GM21515 (cell line): Measurements from ENCODE around the gene UBL7.

ENCODE experiments used
- ATAC-seq: cut with Tn5 transposase; IDR thresholded peaks from one replicate; pipeline ENCODE4 v1.9.1; 2021; ENCODE audit not compliant: unreplicated experiment

Gene UBL7

DNA sequence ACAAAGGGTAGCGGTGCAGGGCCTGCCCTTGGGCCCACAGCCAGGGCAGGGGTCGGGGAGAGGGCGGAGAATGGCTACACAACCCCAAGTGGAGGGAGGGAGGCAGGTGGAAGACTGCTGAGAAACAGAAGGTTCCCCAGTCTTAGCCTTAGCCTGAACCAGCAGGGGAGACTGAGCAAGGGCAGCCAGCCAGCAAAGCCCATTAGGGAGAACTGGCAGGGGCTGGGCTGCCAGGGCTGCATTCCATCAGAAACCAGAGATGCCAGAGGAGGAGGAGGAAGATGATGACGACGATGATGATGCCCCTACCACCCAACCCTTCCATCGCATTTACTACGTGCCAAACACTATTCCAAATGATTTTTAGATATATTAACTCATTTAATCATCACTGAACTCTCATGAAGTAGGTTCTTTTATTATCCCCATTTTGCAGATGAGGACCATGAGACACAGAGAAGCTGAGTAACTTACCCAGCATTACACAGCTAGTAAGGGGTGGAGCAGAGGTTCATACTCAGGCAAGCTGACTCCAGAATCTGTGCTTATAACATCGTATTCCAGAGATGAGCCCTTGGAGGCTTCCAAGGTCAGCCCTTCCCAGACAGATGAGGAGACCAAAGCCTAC, 35.9 kb downstream of the UBL7 start:
- no peak for ATAC-seq

DNA sequence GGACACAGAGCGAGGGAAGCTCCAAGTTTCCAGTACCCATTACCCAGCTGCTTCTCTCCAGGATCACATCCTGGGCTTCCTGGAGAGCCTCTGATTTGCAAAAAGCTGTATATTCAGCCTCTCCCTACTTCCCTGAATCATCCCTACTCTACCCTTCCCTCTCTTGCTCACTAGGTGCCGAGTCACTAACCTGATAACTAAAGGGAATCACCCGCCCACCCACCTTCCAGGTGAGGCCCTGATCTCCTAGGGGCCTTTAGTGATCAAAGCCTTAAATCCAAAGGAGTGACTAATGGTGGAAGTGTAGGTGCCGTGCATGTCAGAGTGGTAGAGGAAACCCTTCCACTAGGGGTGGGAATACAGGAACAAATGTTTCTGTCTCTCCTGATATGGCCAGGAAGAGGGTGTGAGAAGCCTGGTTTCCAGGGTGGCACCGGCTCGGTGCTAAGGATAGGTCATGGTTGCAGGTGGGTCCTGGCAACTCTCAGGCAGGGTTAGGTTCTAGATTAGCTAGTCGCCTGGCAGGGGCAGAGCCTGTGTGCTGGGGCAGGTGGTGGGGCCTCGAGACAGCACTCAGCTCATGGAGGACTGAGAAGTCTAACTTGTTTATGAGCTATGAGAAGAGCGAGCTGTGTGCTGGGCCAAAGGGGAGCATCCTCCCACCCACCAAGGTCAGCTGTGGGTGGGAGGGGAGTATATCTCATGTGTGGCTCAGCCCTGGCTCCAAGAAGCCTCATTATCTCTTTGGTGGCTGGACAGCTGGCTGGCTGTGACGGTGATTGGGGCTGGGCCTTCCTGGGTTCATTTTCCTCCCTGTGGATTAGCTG, 37.3 kb downstream of the UBL7 start:
- no peak for ATAC-seq

GRCh38 chr15:74422652-74423430, 38.1 kb downstream of the UBL7 start:
- no peak for ATAC-seq

GRCh38 chr15:74422265-74422651, 38.7 kb downstream of the UBL7 start:
- ATAC-seq: no peak

DNA sequence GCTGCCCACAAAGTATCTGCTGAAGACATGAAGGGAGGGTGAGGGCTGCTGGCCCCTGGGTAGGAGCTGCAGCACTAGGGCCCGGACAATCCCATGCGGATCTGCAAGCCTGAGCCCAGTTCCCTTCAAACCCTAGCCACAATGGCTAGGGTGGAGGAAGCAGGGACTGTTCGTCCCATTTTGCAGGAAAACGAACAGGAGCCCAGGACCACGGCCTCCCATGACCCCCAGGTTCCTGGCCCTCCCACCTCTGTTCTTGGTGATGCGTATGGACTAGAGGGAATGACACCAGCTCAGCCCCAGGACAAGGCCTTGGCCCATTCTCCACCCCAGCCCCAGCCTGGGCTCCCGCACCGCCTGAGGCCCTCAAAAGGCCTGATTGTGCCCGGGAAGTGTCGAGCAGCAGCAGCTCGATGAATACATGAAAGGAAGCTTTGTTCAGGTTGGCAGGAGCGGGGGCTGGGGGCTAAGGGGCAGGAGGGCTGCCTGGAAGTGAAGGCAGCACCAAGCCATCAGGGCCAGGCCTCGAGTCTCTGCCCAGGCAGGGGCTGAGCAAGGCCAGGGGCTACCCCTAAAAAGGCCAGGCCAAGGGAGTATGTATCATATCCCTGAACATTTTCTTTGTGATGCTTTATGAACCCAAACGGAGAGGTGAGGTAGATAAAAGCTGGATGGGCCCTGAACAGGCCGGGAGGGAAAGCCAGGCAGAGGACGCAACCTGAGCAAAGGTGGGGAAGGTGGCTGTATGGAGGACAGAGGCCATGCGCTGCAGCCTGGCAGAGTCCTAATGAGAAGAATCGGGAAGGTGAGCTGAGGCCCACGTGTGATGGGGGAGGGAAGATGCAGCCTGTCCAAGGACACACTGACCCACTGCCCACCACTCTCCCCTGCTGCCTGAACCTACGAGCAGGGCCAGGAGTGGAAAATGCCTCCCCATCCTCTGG, 39.4 kb downstream of the UBL7 start:
- no peak for ATAC-seq

DNA sequence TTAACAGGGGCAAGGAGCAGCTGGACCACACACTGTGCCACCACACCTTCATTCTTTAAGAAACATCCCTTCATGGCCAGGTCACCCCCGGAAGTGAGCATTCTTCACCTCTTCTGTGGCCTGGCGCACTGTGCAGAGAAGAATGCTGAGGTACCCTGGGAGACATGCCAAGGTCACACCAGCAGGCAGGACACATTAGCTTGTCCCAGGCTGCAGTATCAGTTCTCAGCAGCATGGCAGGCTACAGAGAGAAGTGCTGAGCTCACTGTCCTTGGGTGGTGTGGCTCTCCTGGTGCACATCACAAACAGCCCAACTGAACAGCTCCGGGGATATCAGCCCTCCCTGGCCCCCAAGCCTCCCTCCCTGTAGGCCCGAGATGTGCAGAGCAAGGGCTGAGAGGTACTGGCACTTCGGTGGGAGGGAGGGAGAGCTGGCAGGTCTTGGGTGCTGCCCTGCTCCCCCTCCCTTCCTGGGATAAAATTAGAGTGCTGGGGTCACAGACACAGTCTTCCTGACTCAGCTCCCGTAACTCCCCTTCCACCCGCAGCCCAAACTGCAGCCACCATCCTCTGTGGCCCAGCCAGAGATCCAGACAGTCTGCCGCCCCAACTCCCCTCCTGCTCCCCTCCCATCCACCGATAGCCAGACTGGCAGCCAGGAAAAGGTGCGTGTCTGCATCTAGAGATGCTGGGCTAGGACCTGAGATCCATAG, 40.6 kb downstream of the UBL7 start:
- no peak for ATAC-seq

- no peak for ATAC-seq
Measured at GRCh38 chr15:74419432-74419831, 41.5 kb downstream of the UBL7 start.

GRCh38 chr15:74418575-74419338, 42.2 kb downstream of the UBL7 start:
- no peak for ATAC-seq

GRCh38 chr15:74417670-74418069, 43.3 kb downstream of the UBL7 start:
- ATAC-seq: no peak

DNA sequence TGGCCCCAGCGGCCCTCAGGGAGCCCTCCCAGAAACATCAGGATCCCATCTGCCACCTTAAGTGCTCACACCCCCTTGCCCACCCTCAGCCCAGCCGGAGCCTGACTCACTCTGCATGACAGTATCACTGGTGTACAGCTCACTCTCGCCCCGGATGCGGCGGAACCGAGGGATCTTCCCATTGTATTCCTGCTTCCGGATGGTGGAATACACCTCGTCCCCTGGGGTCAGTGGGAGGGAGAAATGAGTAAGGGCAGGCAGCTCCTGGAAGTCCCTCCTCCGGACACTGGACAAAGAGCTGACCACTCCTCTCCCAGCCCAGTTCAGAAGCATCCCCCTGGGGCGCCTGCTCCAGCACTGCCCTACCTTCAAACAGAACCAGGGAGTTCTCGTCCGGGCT, 43.7 kb downstream of the UBL7 start:
- ATAC-seq: no peak

- ATAC-seq: no peak
Measured at GRCh38 chr15:74415966-74416916, 44.7 kb downstream of the UBL7 start.

- ATAC-seq: no peak
Measured at GRCh38 chr15:74414603-74415338, 46.2 kb downstream of the UBL7 start.

DNA sequence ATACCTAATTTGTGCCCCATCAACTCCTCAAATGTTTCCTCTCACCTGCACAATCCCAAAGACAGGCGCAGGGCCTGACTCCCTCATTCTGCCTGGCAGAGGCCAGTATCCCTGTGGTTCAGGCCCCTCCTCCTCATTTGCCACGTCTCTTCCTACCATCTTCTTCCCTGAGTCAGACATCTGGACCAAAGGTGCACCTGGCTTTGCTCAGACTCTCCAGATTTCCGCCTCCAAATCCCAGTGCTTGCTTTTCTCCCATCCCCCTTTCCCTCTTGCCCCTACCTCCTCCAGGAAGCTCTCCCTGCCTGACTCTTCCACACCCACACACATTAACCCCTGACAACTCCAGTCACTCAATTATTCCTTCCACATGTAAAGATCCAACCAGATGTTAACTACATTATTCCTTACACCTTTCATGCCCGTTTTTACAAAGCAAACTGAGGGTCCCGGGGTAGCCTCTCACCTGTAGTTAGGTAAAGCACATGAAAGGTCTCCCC, 46.8 kb downstream of the UBL7 start:
- no peak for ATAC-seq

GRCh38 chr15:74413350-74414080, 47.4 kb downstream of the UBL7 start:
- no peak for ATAC-seq

DNA sequence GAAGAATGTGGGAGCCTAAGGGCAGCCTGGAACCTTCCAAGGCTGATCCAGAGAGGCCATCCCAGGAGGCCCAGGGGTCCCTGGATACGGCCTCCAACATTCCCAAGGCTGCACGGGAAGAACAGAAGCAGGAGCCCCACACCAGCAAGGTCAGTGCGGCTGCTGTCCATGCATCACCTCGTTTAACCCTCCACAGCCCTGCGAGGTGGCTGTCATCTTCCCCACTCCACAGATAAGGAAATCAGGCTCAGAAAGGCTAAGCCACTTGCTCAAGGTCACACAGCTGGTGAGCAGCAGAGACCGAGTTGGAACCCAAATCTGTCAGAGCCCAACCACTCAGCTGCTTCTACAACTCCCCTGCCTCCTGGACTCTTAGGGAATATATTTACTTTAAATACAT, 48.8 kb downstream of the UBL7 start:
- ATAC-seq: no peak

DNA sequence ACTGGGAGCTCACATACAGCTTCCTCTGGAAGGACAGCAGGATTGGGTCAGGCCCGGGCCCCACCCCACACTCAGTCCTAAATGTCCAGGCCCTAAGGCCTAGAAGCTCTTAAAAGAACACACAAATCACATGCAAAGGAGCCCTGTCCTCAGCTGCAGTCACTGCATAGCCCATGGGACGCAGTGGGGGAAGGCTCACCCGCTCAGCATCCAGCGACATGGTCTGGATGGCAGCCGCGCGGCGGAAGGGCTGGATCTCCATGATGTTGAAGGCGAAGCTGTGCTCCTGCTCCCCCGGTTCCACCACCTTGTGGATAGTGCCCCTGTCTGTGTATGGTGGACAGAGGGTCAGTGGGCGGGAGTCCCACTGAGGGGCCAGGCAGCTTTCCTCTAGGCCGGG, 49.3 kb downstream of the UBL7 start:
- ATAC-seq: no peak

- ATAC-seq: no peak
Measured at GRCh38 chr15:74410502-74410901, 50.5 kb downstream of the UBL7 start.
